ENCODE measurements around the gene OCA2. TPM values are rescaled to one million over a fixed set of nuclear protein-coding genes. Genes with fewer than 3 reads are reported as not detected.

The OCA2 gene
- total and polyA plus RNA-seq, 2 of the 8 experiments (the other 6 are each of a cell fraction or from before 2014, with no cell fraction given), result 0.20 TPM

- no peak for FAIRE-seq
- peak in 1 of 2 experiments; percentile 28; a peak in 1 of 3 replicates for TF ChIP-seq POLR2A (IDR thresholded peaks at IDR 0.05; ENCODE audit: control extremely low read depth in 1 of 2, low read depth in 2 of 2, low read length in 2 of 2)
- no peak for TF ChIP-seq SP1 (IDR thresholded peaks at IDR 0.05; ENCODE audit: low read depth, low read length)
- TF ChIP-seq POLR2AphosphoS5 (IDR thresholded peaks at IDR 0.05; ENCODE audit: low read depth, low read length), result peak; percentile 38; the same call in 1 of the 2 replicates
- Histone ChIP-seq H2AFZ (ENCODE audit: low read length) (no peak overlapping the region), H2BK120ac (replicated peaks; ENCODE audit: low read depth, low read length) (no peak overlapping the region), H2BK5ac (ENCODE audit: low read depth, low read length) (no peak overlapping the region), H3K23ac (ENCODE audit: insufficient read length) (no peak overlapping the region), H3K14ac (ENCODE audit: insufficient read length) (no peak overlapping the region), H3K79me2 (ENCODE audit: control insufficient read depth in 1 of 2, insufficient read depth in 2 of 2, low read length in 2 of 2) (no peaks in the 10 kb centered on the region), H3K4ac (replicated peaks; ENCODE audit: insufficient read length, low read depth, low read length) (no peak overlapping the region), H3K9ac (replicated peaks in 1 of 4; ENCODE audit: extremely low read depth in 1 of 4, low read depth in 3 of 4, low read length in 3 of 4) (no peak overlapping the region), H4K20me1 (replicated peaks in 1 of 2; ENCODE audit: control insufficient read depth in 1 of 2, insufficient read depth in 2 of 2, low read length in 2 of 2) (peaks cover 0 to 13% of the 10 kb centered on the region in 2 experiments), H3K4me1 (replicated peaks in 1 of 4; ENCODE audit: control insufficient read depth in 3 of 4, insufficient read depth in 4 of 4, low read length in 3 of 4) (peaks cover 0 to 2% (median under 1%) of the 10 kb centered on the region in 4 experiments; a peak in 2 of 7 replicates), H3K27ac (ENCODE audit: low read depth, low read length) (no peak overlapping the region), H3K18ac (ENCODE audit: extremely low read depth, low read length) (no peak overlapping the region), H2BK20ac (ENCODE audit: low read length) (no peak overlapping the region), H4K5ac (ENCODE audit: insufficient read length, low read depth, low read length) (no peak overlapping the region), H3K4me2 (ENCODE audit: insufficient read depth in 1 of 2, low read depth in 2 of 2, low read length in 2 of 2) (no peak overlapping the region), H3K36me3 (ENCODE audit: control insufficient read depth in 2 of 4, insufficient read depth in 4 of 4, low read length in 3 of 4) (peaks cover 13 to 32% (median 26%) of the 10 kb centered on the region in 4 experiments; a peak in 7 of 8 replicates), H3K23me2 (ENCODE audit: low read depth, low read length) (peaks cover 20% of the 10 kb centered on the region; the same call in 1 of the 2 replicates), H3K4me3 (ENCODE audit: extremely low read depth in 1 of 4, insufficient read depth in 2 of 4, low read depth in 3 of 4, low read length in 4 of 4) (no peak overlapping the region), H3K56ac (replicated peaks; ENCODE audit: insufficient read length, low read depth, low read length) (no peak overlapping the region), H2BK15ac (ENCODE audit: low read length) (no peak overlapping the region), H3K79me1 (ENCODE audit: low read depth, low read length) (no peaks in the 10 kb centered on the region), H4K91ac (replicated peaks; ENCODE audit: insufficient read length, low read length) (no peak overlapping the region), H2BK12ac (ENCODE audit: low read depth, low read length) (no peak overlapping the region), H4K8ac (ENCODE audit: extremely low read depth, insufficient read depth, low read length) (no peak overlapping the region), H3K9me3 (ENCODE audit: insufficient read depth in 2 of 2, low read depth in 1 of 2, low read length in 1 of 2) (no peaks in the 10 kb centered on the region; a peak in 1 of 4 replicates), H2AK5ac (ENCODE audit: low read depth, low read length) (no peak overlapping the region), H3K27me3 (replicated peaks in 1 of 4; ENCODE audit: control insufficient read depth in 3 of 4, extremely low read depth in 1 of 4, insufficient read depth in 3 of 4, low read length in 3 of 4) (peaks cover 9 to 27% (median 26%) of the 10 kb centered on the region in 4 experiments; a peak in 6 of 7 replicates)
- WGBS, 2 experiments (ENCODE audit: extremely low coverage in 1 of 2, insufficient coverage in 1 of 2, insufficient read length in 1 of 2, insufficient replicate concordance in 2 of 2, low coverage in 1 of 2, low lambda C conversion rate in 2 of 2, missing lambda C conversion rate in 1 of 2), result 95% methylated on average over 7 of the region's 7 CpGs; no CpG with 5 or more reads in 1 of the 2 experiments
- DNase-seq (ENCODE audit: low read depth in 1 of 2, low spot score in 2 of 2), result peak in 1 of 2 experiments; percentile 33
- ChIA-PET POLR2A (ENCODE audit: partially characterized antibody) (no interaction called here), CTCF (ENCODE audit: partially characterized antibody) (interaction anchor here (0.6 to 2.0 kb wide), 3 partner anchors 13 to 18 kb away, joined by 3 to 9 read pairs (median 3); no protein-coding TSS in a partner anchor)
Observed at GRCh38 chr15:28110481-28110881, 11.4 kb upstream of the OCA2 start.

All from H1 (cell line).